Endothelial cell of umbilical vein (primary cell): ENCODE results near the gene CSPG5.

Experiments used
- EZH2 ChIP-seq: IDR thresholded peaks from 2 replicates; pipeline ENCODE4 v1.6.1; 2012; ENCODE audit warnings: borderline replicate concordance, low read depth, mild to moderate bottlenecking, moderate library complexity, low read length, inconsistent platforms; ENCODE audit not compliant: severe bottlenecking
- MYC ChIP-seq: IDR thresholded peaks from one replicate; pipeline ENCODE4 v1.6.1; 2011; ENCODE audit warnings: mild to moderate bottlenecking, low read depth, low read length
- POLR2A ChIP-seq: IDR thresholded peaks from 2 replicates; pipeline ENCODE4 v1.6.1; 2012; ENCODE audit warnings: low read depth, mild to moderate bottlenecking, control low read depth, low read length
- POLR2AphosphoS5 ChIP-seq: IDR thresholded peaks from 2 replicates; pipeline ENCODE4 v1.6.1; 2012; ENCODE audit warnings: low read depth, mild to moderate bottlenecking, control low read depth, low read length, moderate library complexity; ENCODE audit not compliant: insufficient read depth
- TF ChIP-seq, protein P1 (sequence below), 2 donors: IDR thresholded peaks; 1 replicate in 1 of 2; 2 replicates in 1 of 2; pipeline ENCODE4 v1.5.1; 2011; ENCODE audit warnings: low read length in 2 of 2, mild to moderate bottlenecking in 2 of 2, moderate library complexity in 2 of 2, control low read depth in 1 of 2, inconsistent platforms in 1 of 2, low read depth in 1 of 2; ENCODE audit not compliant: insufficient read depth in 1 of 2; ENCODE audit errors: extremely low read depth in 1 of 2
- TF ChIP-seq, protein P2 (sequence below): IDR thresholded peaks from 2 replicates; pipeline ENCODE4 v1.6.1; 2011; ENCODE audit not compliant: insufficient read depth, insufficient read length

DNA sequence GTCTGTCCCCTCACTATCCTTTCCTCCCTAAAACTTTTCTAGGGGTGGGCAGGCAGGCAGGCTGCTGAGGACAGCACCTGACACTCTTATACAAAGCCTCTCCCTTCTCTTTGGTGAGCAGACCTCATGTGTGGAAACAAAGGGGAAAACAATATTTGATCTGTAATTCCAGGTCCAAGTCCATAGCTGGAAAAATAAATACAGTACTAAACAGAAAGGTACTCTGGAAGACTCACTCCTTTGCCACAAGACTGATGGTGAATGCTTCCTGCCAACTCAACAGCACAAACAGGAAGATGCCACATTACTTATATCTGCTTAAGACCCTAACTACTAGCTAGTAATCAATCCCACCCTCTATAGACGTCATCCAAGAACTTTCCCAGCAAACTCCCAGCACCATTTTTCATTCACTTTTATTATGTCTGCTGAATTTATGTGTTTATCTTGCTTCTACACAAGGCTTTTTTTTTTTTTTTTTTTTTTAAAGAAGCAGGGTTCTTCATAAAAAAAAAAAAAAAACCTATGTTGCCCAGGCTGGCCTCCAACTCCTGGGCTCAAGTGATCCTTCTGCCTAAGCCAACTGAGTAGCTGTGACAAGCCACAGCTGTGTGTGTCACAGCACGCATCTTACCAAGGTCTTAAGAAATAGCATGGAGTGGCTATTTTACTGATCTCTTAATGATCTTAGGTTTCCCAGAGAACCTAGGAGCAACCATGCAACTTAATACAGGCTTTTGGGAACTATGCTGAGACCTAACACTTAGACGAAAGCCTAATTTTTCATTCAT, 44.2 kb upstream of the CSPG5 start:
- TF ChIP-seq POLR2A = no peak
- TF ChIP-seq, protein P1, sequence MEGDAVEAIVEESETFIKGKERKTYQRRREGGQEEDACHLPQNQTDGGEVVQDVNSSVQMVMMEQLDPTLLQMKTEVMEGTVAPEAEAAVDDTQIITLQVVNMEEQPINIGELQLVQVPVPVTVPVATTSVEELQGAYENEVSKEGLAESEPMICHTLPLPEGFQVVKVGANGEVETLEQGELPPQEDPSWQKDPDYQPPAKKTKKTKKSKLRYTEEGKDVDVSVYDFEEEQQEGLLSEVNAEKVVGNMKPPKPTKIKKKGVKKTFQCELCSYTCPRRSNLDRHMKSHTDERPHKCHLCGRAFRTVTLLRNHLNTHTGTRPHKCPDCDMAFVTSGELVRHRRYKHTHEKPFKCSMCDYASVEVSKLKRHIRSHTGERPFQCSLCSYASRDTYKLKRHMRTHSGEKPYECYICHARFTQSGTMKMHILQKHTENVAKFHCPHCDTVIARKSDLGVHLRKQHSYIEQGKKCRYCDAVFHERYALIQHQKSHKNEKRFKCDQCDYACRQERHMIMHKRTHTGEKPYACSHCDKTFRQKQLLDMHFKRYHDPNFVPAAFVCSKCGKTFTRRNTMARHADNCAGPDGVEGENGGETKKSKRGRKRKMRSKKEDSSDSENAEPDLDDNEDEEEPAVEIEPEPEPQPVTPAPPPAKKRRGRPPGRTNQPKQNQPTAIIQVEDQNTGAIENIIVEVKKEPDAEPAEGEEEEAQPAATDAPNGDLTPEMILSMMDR (IDR thresholded peaks at IDR 0.05; ENCODE audit: extremely low read depth in 1 of 2, insufficient read depth in 1 of 2, low read depth in 1 of 2, low read length in 2 of 2) = no peak
- no peak for TF ChIP-seq POLR2AphosphoS5
- TF ChIP-seq MYC = no peak
- TF ChIP-seq, protein P2, sequence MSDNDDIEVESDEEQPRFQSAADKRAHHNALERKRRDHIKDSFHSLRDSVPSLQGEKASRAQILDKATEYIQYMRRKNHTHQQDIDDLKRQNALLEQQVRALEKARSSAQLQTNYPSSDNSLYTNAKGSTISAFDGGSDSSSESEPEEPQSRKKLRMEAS = no peak
- TF ChIP-seq EZH2 = no peak
